Measurements from ENCODE around the gene LONP2. TPM values are rescaled to one million over a fixed set of nuclear protein-coding genes. Genes with fewer than 3 reads are reported as not detected.
A peak's percentile ranks its signal among the peaks of the same experiment; 100 is the strongest.

Gene LONP2
- total and polyA plus RNA-seq, 9 of the 15 experiments (the other 6 are each of a cell fraction or from before 2014, with no cell fraction given) = 8.1 to 41.2 (median 25.6) TPM

- no peak for TF ChIP-seq CUX1 (CRISPR knock-in tag; IDR thresholded peaks at IDR 0.05)
- TF ChIP-seq SMAD2 (IDR thresholded peaks at IDR 0.05; ENCODE audit: low read depth, low read length) = no peak
- TF ChIP-seq KLF1 (tag; IDR thresholded peaks at IDR 0.05) = peak; percentile 77
- TF ChIP-seq SMAD1 (IDR thresholded peaks at IDR 0.05; ENCODE audit: low read depth, low read length, partially characterized antibody) = no peak
- no peak for TF ChIP-seq HMGXB4 (CRISPR knock-in tag; IDR thresholded peaks at IDR 0.05)
- TF ChIP-seq HNRNPLL (IDR thresholded peaks at IDR 0.05; ENCODE audit: low read depth, low read length, poor library complexity, severe bottlenecking) = peak; percentile 77
- TF ChIP-seq BMI1 (IDR thresholded peaks at IDR 0.05; ENCODE audit: low read length) = no peak
- no peak for TF ChIP-seq SMARCA5 (IDR thresholded peaks at IDR 0.05)
- peak; percentile 99 for TF ChIP-seq RBFOX2 (IDR thresholded peaks at IDR 0.05; ENCODE audit: low read depth, low read length)
- no peak for TF ChIP-seq CREB3 (tag; conservative IDR thresholded peaks at IDR 0.05; ENCODE audit: low read depth)
- peak; percentile 80; the same call in 1 of the 2 replicates for TF ChIP-seq MTA3 (IDR thresholded peaks at IDR 0.05; ENCODE audit: borderline replicate concordance)
- TF ChIP-seq HIVEP1 (CRISPR knock-in tag; IDR thresholded peaks at IDR 0.05) = no peak
- TF ChIP-seq PYGO2 (tag; IDR thresholded peaks at IDR 0.05) = no peak
- no peak for TF ChIP-seq E4F1 (CRISPR knock-in tag; IDR thresholded peaks at IDR 0.05; ENCODE audit: borderline replicate concordance)
- TF ChIP-seq ILF3 (IDR thresholded peaks at IDR 0.05; ENCODE audit: borderline replicate concordance) = no peak
- TF ChIP-seq TBP (optimal IDR thresholded peaks at IDR 0.05; ENCODE audit: low read depth, low read length) = peak; percentile 90
Observed at GRCh38 chr16:48365601-48366164, 121.6 kb downstream of the LONP2 start (continued).
